Activated CD4-positive, CD25-positive, alpha-beta regulatory T cell (primary cell): ENCODE measurements around the gene DCAF6.

Experiments
- DNase-seq, 4 experiments: peaks; one replicate each; lab custom pipeline; 2025; lab: John Stamatoyannopoulos, UW

DCAF6 gene

DNA sequence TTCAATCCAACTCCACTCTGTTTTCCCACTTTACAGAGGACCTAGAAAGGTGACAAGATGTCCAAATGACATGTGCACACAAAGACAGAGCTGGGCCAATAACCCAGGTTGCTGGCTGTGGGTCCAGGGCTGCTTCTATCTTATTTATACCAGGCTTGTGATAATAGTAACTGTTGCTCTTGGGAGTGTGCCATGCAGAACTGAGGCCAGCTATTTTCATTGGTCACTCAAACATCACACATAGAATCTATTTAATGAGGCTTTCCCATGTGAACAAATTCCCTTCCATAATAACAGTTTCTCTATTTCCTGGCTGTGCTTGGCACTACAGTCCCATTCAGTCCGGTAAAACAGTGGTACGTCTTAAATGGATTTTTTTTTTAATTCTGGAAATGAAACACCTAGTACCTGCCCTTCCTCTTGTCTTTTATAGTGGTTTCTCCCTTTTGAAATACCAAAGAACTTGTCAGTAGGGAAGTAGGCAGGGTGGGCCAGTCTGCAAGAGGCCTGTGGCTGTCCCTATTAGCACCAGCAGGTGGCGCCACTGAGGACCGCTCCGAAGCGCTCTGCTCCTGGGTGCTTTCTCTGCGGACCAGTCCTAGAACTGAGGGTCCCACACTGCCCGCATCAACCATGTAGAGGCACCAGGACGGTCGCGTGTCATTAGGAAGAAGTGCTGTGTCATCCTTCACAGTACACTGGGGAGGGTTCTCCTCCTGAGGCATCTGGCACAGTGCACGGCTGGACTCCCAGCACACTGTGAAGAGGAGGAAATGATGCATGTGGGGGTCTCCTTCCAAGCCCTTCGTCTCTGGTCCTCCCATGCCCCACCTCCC is 148.1 kb downstream of the DCAF6 start:
- DNase-seq, result peak in 3 of 4 experiments; percentile 18 to 49 (median 35)

DNA sequence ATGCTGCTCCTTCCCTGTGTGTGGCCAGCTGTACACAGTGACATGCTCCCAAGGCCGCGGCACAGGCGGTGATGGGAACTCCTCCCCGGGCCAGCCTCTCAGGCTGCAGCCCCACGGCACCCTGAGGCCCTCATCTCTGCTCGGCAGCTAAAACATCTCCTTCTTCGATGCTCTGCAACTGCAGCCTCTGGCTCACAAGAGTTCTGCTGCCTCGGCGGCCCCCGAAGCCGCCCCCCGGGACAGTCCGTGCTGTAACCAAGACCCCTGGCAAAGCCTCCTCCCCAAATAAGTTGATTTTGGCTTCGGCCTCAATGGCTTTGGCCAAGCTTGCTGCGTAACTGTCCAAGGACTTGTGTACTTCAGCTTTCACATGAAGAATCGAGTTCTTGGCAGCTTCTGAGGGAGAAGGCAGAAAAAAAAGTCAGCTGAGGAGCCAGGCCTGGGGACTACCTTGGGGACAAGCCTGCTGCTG is 149.0 kb downstream of the DCAF6 start:
- DNase-seq, result no peak

DNA sequence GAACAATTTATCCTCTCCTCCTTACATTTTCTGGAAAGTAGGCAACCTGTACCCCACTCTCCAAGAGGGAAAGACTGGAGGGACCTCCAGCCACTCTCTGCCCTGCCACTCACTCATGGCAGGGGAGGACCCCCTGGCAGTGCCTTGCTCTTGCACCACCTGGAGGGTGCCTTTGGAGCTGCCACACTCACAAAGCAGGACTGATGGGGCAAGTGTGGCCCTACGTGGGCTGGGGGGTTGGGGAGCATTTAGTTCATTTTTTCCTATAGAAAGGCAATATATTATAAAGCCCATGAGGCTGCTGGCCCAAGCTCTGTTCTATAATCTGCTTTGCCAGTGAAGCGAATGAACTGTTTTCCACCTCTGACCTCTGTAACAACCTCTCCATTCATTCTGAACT is 150.0 kb downstream of the DCAF6 start:
- no peak for DNase-seq

DNA sequence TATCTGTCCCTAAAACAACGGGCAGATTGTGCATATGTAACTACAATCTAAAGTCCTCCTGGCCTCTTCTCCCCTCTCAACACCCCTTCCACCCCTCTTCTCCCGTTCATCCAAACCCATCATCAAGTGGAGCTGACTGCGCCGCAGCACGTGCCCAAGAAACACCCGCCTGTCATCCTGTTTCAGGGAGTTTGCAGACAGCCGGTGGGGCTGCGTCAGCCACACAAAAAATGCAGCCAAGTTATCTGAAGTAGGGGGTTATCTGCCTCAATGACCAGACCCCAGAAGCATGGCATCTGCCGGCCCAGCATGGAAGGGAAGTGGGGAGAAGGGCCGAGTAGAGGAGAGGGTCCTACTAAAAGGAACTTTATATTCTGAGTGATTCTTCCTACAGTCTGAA is 151.2 kb downstream of the DCAF6 start:
- no peak for DNase-seq

DNA sequence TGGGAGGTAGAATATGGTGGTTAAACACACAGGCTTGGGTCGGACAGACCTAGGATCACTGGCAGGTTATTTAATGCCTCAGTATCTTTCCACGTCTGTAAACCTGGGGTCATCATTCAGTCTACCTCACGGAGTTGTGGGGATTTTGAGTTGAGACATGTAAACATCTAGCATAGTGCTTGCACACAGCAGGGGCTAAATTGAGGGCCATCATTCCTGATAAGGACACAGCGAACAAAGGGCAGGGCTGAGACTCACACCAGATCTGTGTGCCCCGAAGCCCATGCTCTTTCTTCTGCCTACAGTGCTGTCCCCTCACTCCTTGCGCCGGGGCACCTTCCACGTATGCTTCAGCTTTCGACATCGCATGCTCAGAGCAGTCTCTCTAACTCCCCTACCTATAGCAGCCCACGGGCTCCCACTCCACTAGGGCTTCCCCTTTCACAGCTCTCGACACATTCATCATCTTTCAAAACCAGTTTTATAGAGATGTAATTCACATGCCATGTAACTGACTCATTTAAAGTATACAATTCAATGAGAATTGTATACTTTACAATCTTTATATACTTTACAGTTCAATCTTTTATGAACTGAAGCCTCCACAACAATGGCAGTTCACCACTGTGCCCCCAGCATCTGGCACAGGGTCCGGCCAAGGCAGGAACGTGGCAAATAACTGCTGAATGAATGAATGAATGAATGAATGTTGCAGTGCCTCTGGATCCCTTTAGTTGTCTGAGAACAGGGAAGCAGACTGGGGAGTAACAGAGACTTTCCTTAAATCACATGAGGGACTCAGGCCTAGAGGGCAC is 152.2 kb downstream of the DCAF6 start:
- DNase-seq, result no peak

DNA sequence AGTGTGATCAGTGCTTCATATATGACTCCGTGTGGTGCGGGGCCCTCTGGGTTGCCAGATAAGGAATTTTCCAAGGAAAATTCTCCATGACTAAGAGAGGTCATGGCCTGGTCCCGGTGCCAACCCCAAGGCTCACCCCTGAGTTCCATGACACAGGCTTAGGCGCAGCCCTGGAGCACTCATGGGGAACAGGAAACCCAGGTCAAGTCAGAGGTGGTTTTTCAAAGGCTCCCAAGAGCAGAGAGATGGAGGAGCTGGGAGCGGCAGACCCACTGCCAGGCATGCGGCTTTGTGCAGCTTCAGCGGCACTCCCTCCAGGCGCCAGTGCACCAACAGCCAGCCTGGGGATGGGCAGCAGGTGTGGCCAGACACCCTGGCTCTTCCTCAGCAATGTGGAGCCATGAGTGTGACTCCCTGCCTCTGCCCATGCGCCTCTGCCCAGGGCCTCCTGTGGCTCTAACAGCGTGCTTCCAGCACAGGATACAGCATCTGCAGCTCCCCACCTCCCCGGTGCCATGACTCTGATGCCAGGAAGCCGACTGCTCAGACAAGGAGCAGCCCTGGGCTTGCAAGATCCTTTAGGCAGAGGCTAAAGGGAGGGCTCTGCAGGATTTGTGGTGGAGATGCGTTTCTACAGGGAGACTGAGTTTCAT is 153.0 kb downstream of the DCAF6 start:
- no peak for DNase-seq

DNA sequence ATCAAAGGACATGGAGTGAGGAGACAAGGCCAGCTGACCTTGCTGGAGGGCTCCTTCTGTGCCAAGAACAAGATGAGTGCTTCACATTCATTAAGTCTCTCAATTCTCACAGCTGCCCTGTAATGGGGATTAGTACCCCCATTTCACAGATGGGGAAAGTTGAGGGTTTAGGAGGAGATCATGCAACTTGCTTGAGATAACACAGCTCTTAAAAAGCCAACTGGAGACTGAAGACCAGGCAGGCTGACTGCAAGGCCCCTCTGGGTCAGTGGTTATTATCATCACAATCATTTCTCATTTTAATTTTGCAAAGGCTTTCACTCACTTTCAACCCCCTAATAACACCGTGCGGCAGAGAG is 153.5 kb downstream of the DCAF6 start:
- no peak for DNase-seq

DNA sequence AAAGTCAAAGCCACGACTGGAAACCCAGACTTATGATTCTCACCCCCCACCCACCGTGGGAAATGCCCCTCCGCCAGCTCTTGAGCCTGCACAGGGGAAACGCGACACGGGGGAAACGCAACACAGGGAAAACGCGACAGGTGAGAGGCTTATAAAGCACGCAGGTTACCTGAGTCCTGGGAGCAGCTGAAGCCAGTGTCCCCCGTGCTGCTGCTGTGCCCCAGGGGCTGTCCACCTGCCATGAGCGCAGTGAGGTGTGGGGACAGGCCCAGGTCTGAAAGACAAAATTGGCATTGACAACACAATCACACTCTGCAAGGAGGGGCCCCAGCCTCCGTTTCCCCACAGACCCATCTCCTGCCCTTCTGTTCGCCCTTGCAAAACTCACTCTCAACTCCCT is 153.9 kb downstream of the DCAF6 start:
- DNase-seq, result no peak

DNA sequence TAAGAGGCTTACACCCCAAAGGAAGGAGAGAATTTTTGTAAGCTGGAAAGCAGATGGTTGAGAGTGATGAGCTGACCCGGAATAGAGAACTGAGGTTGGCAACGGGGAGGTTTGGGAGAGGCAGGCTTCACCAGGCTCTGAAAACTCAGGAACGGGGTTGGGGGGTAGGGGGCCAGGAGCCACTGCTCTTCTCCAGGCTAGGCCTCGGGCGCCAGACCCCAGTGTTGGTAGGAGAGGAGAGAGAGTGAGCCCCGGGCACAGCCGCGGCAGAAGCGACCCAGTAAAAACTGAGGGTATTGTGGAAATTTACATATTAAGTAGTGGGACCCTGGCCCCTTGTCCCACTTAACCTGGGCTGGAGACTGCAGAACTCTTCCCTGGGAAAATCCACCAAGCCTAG is 154.6 kb downstream of the DCAF6 start:
- no peak for DNase-seq

DNA sequence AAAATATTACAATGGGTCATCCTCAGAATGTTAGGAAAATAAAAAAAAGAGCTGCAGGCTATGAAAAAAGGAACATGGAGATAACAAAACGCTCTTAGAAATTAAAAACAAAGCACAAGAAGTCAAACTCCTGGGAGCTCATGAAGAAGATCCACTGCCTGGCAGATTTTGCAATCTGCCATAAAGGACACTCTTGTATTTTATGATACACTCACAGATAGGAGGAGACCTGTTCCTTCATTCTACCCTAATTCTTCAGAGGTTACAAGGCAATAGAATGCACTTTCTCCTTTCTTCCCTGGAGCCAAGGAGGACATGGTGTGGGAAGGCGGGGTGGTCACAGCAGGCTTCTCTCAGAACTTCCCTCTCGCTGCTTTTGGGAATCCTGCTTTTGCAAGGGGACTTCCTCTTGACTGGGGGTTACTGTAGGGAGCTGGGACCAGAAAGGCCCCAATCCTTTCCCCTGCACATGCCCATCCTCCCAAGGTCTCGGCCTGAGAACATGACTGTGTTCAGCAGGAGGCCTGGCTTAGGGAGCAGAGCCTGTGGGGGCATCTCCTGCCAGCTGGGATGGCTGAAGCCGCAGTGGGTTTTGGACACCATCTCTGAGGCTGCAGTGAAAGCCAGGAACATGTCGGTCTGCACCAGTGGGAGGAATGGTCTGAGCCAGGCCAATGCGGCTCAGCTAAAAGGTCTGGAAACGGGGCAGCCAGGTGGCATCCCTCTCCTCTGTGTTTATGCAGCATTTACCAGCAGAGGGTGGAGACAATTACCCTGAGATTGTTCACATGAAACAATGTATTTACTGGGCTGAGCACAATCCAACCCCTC is 155.5 kb downstream of the DCAF6 start:
- DNase-seq, result no peak

DNA sequence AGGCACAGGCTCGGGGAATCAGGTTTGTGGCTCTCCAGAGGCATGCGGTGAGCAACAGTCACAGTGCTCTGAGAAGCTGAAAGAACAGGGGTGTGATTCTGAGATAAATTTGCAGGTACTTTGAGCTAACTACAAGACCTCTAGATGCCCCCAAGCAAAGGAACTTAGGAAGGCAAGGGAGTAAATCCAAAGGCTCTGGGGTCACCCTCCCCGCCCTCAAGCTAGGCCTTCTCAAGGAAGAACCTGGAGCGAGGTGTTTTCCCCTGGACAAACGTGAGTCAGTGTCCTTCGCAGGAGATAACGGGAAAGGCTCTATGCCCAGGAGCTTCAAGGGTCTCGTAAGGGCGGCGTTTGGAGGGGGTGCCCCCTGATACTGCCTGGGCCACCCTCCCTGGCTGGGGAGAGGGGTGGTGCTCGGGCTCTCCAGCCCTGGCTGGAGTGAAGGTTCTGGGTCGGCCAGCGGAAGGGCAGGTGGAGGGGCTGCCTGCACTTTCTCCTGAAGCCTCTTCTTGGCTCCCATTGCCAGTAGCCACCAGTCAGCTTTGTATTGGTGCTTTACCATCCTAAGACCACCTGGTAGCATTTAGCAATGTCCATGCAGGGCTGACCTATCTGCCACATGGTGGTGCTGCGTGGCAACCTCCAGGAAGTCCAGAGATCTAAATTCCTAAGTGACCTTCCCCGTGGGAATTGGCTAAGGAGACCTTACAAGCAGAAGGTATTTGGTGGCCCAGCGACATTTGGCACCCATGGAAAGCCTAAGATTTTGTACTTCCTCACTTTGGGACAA is 156.3 kb downstream of the DCAF6 start:
- no peak for DNase-seq

DNA sequence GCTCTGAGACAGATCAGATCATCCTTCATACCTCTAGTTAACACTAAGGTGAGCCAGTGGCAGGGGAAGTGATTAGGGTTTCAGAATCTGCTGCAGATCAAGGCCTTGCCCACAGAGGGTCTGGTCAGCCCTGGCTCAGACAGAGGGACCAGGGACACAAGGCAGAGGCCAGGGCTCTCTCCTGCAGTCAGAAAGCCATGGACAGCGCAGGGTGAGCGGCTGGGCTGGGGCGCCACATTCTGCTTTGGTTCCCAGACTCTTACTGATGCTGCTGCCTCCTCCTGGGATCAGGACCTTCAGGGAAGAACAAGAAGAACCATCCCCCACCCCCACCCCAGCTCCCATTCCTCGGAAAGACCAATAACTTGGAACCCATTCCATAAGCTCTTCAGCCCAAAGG is 157.1 kb downstream of the DCAF6 start:
- DNase-seq, result no peak

DNA sequence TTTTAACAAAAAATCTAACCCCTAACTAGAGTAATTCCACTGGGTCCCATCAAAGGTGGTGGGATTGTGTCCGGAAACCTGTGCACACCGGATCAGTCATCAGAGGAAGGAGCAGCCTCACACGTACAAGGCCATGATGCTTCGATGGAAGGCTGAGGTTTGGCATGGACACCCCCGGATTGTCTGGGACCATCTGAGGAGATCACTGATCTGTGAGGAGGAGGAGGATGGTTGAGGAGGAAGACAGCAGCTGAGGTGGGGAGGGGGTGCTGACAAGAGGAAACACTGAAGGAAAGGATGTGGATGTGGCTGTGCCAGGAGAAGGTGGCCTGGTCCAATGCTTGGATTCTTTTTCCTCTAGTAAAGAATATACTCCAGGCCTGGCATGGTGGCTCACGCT is 159.0 kb downstream of the DCAF6 start:
- DNase-seq, result no peak

DNA sequence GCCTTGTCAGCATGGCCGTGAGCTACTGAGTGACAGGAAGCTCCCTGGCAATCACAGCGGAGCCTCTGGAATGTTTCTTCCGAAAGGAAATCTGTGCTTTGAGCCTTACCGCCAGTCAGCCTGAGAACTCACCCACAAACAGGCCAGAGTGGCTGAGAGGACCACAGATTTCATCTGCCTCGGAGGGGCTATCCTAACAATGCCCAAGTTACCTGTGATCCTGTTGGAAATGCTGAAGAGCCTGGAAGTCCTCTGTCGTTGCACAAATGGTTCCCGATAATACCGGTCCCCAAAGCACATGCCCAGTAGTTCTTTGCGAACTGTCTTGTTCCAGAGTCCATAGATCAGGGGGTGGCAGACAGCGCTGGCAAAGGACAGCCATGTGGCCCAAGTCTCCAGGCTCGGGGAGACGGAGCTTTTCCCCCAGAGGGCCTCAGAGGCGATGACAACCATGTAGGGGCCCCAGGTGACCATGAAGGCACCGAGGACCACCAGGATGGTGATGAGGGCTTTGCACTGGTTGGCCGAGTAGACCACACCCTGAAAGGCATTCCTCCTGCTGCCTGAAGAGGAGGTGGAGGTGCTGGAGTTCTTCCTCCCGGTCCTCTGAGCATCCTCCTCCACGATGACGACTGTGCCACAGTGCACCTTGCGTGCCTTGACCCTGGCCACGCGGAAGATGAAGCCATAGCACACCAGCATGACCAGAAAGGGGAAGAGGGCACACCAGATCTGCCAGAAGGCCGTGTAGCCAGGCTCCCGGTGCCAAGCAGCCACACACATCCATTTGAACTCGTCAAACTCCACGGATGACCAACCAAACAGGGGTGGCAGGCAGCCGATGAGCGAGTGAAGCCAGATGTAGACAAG is 160.0 kb downstream of the DCAF6 start:
- no peak for DNase-seq

DNA sequence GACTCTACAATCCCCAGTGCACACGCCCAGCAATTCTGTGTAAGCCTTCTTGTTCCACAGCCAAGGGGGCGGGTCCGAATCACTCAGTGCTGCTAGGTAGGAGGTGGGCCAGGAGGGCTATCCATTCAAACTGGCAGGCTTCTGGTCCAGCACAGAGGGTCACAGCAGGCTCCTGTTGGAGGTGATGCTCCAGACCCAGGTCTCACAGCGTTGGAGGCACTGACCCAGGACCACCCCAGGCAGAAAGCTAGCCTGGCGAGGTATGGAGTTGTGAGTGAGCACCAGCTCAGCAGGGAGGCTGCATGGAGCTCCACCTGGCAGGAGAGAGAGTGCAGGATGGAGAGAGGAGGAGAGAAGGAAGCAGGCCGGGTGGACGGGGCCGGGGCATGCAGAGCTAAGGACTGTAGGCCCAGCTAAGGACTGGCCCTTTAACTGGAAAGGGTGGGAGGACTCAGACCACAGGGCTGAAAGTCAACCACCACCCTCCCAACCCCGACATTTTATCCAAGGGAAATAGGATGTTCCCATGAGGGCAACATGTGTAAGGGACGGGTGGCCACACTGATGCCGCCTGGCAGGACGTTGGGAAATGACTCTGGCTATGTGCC is 161.5 kb downstream of the DCAF6 start:
- no peak for DNase-seq

DNA sequence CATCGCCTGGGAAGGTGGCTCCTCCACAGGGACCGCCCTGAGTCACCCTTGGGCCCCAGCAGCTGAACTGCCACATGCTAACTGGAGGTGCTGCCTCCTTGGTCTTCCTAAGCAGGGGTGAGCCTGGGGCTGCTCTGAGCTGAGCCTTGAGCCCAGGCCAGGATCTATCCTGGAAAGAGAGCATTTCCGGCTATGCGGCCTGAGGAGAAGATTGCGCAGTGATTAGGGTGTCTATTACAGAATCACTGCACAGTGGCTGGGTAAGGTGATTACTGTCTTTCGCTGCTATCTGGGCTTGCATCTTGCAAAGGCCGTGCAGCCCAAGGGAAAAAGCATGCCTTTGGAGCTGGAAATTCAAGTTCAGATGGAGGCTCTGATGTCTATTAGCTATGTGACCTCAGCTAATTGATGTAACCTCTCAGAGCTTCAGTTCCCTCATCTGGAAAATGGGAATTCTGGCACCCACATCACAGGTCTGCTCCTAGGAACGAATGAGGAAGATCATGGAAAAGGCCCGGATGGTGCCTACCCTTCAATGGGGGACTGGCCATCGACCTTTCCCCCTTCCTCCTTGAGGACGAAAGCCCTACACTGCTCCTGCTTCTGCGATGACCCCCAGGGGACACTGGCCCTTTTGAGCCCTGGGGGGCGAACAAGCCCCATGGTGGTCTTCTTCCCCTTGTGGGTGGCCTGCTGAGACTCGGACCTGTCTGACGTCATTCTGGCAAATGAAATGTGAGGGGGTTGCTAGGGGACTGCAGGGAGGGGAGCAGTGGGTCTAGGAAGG is 162.2 kb downstream of the DCAF6 start:
- DNase-seq, result no peak

DNA sequence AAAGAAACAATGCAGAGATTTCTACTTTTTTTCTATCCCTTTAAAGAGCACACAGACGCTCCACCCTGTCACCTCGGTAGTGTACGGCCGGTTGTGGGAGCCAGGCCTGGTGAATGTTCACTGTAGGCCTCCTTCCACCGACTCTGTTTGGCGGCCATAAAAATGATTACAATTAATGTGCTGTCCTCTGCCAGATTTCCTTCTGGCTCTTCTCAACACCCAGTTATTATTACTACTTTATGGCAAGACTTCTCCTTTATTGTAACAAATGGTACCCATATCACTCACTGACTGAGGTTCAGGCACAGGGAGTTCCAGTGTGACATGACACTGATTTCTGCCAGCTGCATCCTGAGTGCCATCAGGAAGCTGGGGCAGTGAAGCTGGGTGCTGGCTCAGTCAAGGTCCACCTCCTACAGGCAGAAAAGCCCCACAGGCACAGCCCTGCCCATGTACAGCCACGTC is 162.9 kb downstream of the DCAF6 start:
- DNase-seq, result no peak

DNA sequence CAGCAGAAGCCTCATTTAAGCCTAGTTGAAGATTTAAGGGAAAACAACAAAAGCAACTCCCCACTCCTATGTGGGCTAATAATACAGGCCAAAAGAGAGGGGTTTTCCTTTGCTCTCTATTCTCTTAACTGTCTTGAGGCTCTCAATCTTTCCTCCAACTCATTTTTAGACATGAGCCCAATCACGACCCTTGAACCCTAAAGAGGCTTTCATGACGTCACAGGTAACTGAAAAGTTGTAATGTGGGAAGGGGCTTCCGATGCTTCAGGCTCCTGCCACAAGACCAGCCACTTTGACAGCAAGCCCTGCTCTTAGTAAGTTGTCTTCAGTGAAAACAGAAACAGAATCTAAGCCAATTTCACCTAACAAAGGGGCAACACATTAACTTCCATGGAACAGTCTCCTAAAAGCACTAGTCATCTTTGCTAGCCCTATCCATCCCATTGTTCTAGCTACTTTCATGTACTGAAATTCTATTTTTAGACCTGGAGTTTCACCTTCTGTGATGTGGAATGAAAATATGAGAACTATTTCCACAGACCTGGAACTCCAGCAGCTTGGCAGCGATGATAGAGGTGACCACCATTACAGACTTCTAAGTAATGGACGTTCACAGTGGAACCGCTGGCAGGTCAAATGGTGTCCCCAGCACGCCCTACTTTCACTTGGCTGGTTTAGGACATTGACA is 164.0 kb downstream of the DCAF6 start:
- no peak for DNase-seq
